ENCODE data around the gene ZNF774. TPM values are rescaled to one million over a fixed set of nuclear protein-coding genes. Genes with fewer than 3 reads are reported as not detected.
A peak's percentile ranks its signal among the peaks of the same experiment; 100 is the strongest.

The ZNF774 gene
- polyA plus RNA-seq, 1 donor (not counting 4 experiments of a cell fraction or from before 2014, with no cell fraction given): 2.3 TPM

GRCh38 chr15:90327311-90327710, 24.8 kb upstream of the ZNF774 start:
- DNase-seq (ENCODE audit: low read depth, low spot score): no peak
- H4K20me1 ChIP-seq (ENCODE audit: control insufficient read depth, extremely low read depth, insufficient read depth, low read length): no peaks in the 10 kb centered on the region
- H3K79me2 ChIP-seq (ENCODE audit: control insufficient read depth, insufficient read depth, low read length): no peaks in the 10 kb centered on the region
- H3K9ac ChIP-seq (ENCODE audit: control insufficient read depth, extremely low read depth, insufficient read depth, low read length): no peak overlapping the region
- H3K4me1 ChIP-seq (ENCODE audit: control insufficient read depth, extremely low read depth, insufficient read depth, low read length): no peaks in the 10 kb centered on the region
- H3K4me3 ChIP-seq (ENCODE audit: control insufficient read depth in 2 of 3, extremely low read depth in 1 of 3, insufficient read depth in 2 of 3, low read depth in 1 of 3, low read length in 3 of 3): no peak overlapping the region
- TF ChIP-seq EZH2 (IDR thresholded peaks at IDR 0.05; ENCODE audit: low read length): no peak
- TF ChIP-seq, protein P1, sequence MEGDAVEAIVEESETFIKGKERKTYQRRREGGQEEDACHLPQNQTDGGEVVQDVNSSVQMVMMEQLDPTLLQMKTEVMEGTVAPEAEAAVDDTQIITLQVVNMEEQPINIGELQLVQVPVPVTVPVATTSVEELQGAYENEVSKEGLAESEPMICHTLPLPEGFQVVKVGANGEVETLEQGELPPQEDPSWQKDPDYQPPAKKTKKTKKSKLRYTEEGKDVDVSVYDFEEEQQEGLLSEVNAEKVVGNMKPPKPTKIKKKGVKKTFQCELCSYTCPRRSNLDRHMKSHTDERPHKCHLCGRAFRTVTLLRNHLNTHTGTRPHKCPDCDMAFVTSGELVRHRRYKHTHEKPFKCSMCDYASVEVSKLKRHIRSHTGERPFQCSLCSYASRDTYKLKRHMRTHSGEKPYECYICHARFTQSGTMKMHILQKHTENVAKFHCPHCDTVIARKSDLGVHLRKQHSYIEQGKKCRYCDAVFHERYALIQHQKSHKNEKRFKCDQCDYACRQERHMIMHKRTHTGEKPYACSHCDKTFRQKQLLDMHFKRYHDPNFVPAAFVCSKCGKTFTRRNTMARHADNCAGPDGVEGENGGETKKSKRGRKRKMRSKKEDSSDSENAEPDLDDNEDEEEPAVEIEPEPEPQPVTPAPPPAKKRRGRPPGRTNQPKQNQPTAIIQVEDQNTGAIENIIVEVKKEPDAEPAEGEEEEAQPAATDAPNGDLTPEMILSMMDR (optimal IDR thresholded peaks at IDR 0.05 in 1 of 3, IDR thresholded peaks at IDR 0.05 in 1 of 3, conservative IDR thresholded peaks at IDR 0.05 in 1 of 3; ENCODE audit: extremely low read depth in 1 of 3, insufficient read depth in 2 of 3, low read length in 3 of 3): no peak
- H3K9me3 ChIP-seq (ENCODE audit: control insufficient read depth, low read depth, low read length): no peaks in the 10 kb centered on the region
- H3K27me3 ChIP-seq (ENCODE audit: control insufficient read depth, extremely low read depth, insufficient read depth, low read length): no peaks in the 10 kb centered on the region
- no peak overlapping the region for H3K4me2 ChIP-seq (ENCODE audit: control insufficient read depth, extremely low read depth, insufficient read depth, low read depth, low read length)
- H3K9me1 ChIP-seq (ENCODE audit: control insufficient read depth, extremely low read depth, insufficient read depth, low read length): no peaks in the 10 kb centered on the region
- dilution Hi-C loops (cut with MboI; ENCODE audit: extremely low pct_ligation_motif_present, low sequenced_read_pairs): no loop called here
- no peak for FAIRE-seq
- H3K36me3 ChIP-seq (ENCODE audit: control insufficient read depth in 2 of 2, extremely low read depth in 1 of 2, insufficient read depth in 2 of 2, low read length in 2 of 2): no peaks in the 10 kb centered on the region
- H3K27ac ChIP-seq (ENCODE audit: control insufficient read depth, insufficient read depth, low read length): no peak overlapping the region
- no peak overlapping the region for H2AFZ ChIP-seq (ENCODE audit: control insufficient read depth, low read length)

DNA sequence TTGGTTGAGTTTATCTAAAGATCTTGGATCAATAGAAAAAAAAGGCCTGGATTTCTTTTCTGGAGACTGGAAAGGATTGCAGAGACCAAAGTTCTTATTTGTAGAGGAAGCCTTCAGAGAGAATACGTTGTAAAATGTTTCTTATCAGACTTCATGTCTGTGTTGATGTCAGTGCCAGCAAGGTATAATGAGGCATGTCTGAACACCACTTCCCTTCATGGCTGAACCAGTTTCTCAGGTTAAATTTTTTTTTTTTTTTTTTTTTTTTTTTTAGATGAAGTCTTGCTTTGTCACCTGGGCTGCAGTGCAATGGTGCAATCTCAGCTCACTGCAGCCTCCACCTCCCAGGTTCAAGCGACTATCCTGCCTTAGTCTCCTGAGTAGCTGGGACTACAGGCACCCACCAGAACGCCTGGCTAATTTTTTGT, 17.8 kb upstream of the ZNF774 start:
- peak overlapping the region; percentile 49 for H3K4me2 ChIP-seq (ENCODE audit: control insufficient read depth, extremely low read depth, insufficient read depth, low read depth, low read length)

More for the DNA sequence above, 17.8 kb upstream of the ZNF774 start:
- H3K27me3 ChIP-seq (ENCODE audit: control insufficient read depth, extremely low read depth, insufficient read depth, low read length): no peaks in the 10 kb centered on the region
- peak overlapping the region; percentile 18 for H3K27ac ChIP-seq (ENCODE audit: control insufficient read depth, insufficient read depth, low read length)
- peak overlapping the region; percentile 29 for H3K9ac ChIP-seq (ENCODE audit: control insufficient read depth, extremely low read depth, insufficient read depth, low read length)
- peaks cover 28% of the 10 kb centered on the region for H3K4me1 ChIP-seq (ENCODE audit: control insufficient read depth, extremely low read depth, insufficient read depth, low read length)
- dilution Hi-C loops (cut with MboI; ENCODE audit: extremely low pct_ligation_motif_present, low sequenced_read_pairs): no loop called here
- H4K20me1 ChIP-seq (ENCODE audit: control insufficient read depth, extremely low read depth, insufficient read depth, low read length): no peaks in the 10 kb centered on the region
- H3K9me3 ChIP-seq (ENCODE audit: control insufficient read depth, low read depth, low read length): no peaks in the 10 kb centered on the region
- peak overlapping the region; percentile 67 for H2AFZ ChIP-seq (ENCODE audit: control insufficient read depth, low read length)
- peak overlapping the region in 1 of 3 experiments; percentile 28 for H3K4me3 ChIP-seq (ENCODE audit: control insufficient read depth in 2 of 3, extremely low read depth in 1 of 3, insufficient read depth in 2 of 3, low read depth in 1 of 3, low read length in 3 of 3)
- TF ChIP-seq, protein P1 (optimal IDR thresholded peaks at IDR 0.05 in 1 of 3, IDR thresholded peaks at IDR 0.05 in 1 of 3, conservative IDR thresholded peaks at IDR 0.05 in 1 of 3; ENCODE audit: extremely low read depth in 1 of 3, insufficient read depth in 2 of 3, low read length in 3 of 3): no peak
- no peak for TF ChIP-seq EZH2 (IDR thresholded peaks at IDR 0.05; ENCODE audit: low read length)
- FAIRE-seq (peak; percentile 67), DNase-seq (ENCODE audit: low read depth, low spot score) (no peak)
- no peaks in the 10 kb centered on the region for H3K36me3 ChIP-seq (ENCODE audit: control insufficient read depth in 2 of 2, extremely low read depth in 1 of 2, insufficient read depth in 2 of 2, low read length in 2 of 2)
- no peaks in the 10 kb centered on the region for H3K79me2 ChIP-seq (ENCODE audit: control insufficient read depth, insufficient read depth, low read length)
- H3K9me1 ChIP-seq (ENCODE audit: control insufficient read depth, extremely low read depth, insufficient read depth, low read length): no peaks in the 10 kb centered on the region
